ENCODE measurements around the gene KIN.
"Not testable (repeated sequence)": the region's sequence is repeated elsewhere in the genome, so short reads cannot be mapped to it uniquely, and the experiment has no call there.

Gene KIN

GRCh38 chr10:7722927-7723529, 64.8 kb downstream of the KIN start:
- no peak for DNase-seq (ENCODE audit: low read depth in 2 of 2)

- no peak for DNase-seq (ENCODE audit: low read depth in 2 of 2)
These were observed 67.3 kb downstream of the KIN start for GRCh38 chr10:7720478-7720877.

GRCh38 chr10:7718685-7719084, 69.1 kb downstream of the KIN start:
- no peak for DNase-seq (ENCODE audit: low read depth in 2 of 2)

- DNase-seq (ENCODE audit: low read depth in 2 of 2) = no peak
These were observed 70.0 kb downstream of the KIN start for GRCh38 chr10:7717767-7718166.

GRCh38 chr10:7715515-7715914, 72.3 kb downstream of the KIN start:
- DNase-seq (ENCODE audit: low read depth in 2 of 2) = no peak

GRCh38 chr10:7711075-7711474, 76.7 kb downstream of the KIN start:
- not testable (repeated sequence) for DNase-seq (ENCODE audit: low read depth in 2 of 2)

GRCh38 chr10:7710446-7710845, 77.3 kb downstream of the KIN start:
- DNase-seq (ENCODE audit: low read depth in 2 of 2) = no peak

GRCh38 chr10:7708832-7709231, 79.0 kb downstream of the KIN start:
- no peak for DNase-seq (ENCODE audit: low read depth in 2 of 2)

GRCh38 chr10:7707858-7708622, 79.8 kb downstream of the KIN start:
- DNase-seq (ENCODE audit: low read depth in 2 of 2) = no peak

GRCh38 chr10:7707102-7707501, 80.7 kb downstream of the KIN start:
- no peak for DNase-seq (ENCODE audit: low read depth in 2 of 2)

GRCh38 chr10:7706534-7707073, 81.2 kb downstream of the KIN start:
- no peak for DNase-seq (ENCODE audit: low read depth in 2 of 2)

GRCh38 chr10:7705341-7705740, 82.5 kb downstream of the KIN start:
- no peak for DNase-seq (ENCODE audit: low read depth in 2 of 2)

- DNase-seq (ENCODE audit: low read depth in 2 of 2) = no peak
These were observed 83.4 kb downstream of the KIN start for GRCh38 chr10:7704071-7705016.

- DNase-seq (ENCODE audit: low read depth in 2 of 2) = no peak
These were observed 84.7 kb downstream of the KIN start, which contains the start of gene ITIH2 for GRCh38 chr10:7703140-7703539. Gene ITIH2, plus strand, starts transcription at chr10:7703316. Its CDS starts 119 bp downstream, at chr10:7703435.

GRCh38 chr10:7702288-7702812, 85.4 kb downstream of the KIN start:
- DNase-seq (ENCODE audit: low read depth in 2 of 2) = no peak

GRCh38 chr10:7701158-7701742, 86.5 kb downstream of the KIN start:
- no peak for DNase-seq (ENCODE audit: low read depth in 2 of 2)

Measured in stimulated activated CD4-positive, alpha-beta T cell treated with anti-CD3 and anti-CD28 coated beads, Interleukin-1b, Interleukin-23, amount 100 ng/mL, for 4 hours (primary cell).